Measurements from ENCODE around the gene SEC14L2. TPM values are rescaled to one million over a fixed set of nuclear protein-coding genes. Genes with fewer than 3 reads are reported as not detected.

Gene SEC14L2
- total and polyA plus RNA-seq, 2 donors (not counting 3 experiments of a cell fraction or from before 2014, with no cell fraction given), result 22.5 to 28.8 TPM

DNA sequence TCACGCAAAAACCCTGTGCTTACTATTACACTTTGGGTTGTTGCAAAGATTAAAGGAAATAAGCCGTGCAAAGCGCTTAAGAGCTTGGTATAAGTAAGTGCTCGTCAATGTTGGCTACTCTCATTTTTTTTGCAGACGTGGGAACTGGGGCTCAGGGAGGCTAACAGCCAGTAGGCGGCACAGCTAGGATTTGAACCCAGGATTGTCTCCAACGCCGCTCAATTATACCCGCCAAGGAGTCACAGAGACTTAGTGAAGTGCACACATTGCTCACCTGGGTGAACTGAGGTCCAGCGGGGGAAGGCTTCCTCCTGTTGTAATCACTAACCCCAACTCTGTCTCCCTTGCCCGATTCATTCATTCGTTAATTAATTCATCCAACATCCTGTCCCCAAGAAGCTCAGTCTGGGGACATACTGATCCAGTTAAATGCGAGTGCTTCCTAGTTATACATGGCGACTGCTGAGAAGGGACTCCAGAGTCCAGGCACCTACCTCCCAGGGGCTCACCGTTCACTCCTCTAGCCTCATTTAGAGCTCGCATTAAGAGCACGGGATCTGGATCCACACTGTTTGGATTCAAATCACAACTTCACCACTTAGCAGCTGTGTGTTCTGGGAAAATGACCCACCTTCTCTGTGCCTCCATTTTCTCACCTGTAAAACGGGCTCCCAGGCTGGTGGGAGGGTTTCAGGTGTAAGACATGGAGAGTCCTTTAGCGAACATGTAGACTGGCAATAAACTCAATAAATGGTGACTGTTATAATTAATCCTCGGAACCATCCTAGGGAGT lies 27.9 kb downstream of the SEC14L2 start:
- POLR2A ChIA-PET, result interaction anchor here (1.1 to 1.6 kb wide), 4 partner anchors 20 to 137 kb away, joined by 4 to 5 read pairs (median 4); partner anchors contain the start of gene SEC14L2

More for the DNA sequence above, 27.9 kb downstream of the SEC14L2 start:
- TF ChIP-seq, protein P1, sequence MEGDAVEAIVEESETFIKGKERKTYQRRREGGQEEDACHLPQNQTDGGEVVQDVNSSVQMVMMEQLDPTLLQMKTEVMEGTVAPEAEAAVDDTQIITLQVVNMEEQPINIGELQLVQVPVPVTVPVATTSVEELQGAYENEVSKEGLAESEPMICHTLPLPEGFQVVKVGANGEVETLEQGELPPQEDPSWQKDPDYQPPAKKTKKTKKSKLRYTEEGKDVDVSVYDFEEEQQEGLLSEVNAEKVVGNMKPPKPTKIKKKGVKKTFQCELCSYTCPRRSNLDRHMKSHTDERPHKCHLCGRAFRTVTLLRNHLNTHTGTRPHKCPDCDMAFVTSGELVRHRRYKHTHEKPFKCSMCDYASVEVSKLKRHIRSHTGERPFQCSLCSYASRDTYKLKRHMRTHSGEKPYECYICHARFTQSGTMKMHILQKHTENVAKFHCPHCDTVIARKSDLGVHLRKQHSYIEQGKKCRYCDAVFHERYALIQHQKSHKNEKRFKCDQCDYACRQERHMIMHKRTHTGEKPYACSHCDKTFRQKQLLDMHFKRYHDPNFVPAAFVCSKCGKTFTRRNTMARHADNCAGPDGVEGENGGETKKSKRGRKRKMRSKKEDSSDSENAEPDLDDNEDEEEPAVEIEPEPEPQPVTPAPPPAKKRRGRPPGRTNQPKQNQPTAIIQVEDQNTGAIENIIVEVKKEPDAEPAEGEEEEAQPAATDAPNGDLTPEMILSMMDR (IDR thresholded peaks at IDR 0.05; ENCODE audit: extremely low read depth in 1 of 2, insufficient read depth in 1 of 2, low read depth in 1 of 2, low read length in 2 of 2), result peak in 1 of 2 donors; percentile 5
- no peak for TF ChIP-seq GATA2 (IDR thresholded peaks at IDR 0.05; ENCODE audit: insufficient read depth, insufficient read length, low read depth, low read length)
- Histone ChIP-seq H3K4me1 (ENCODE audit: control insufficient read depth, extremely low read depth, insufficient read depth, low read length) (peaks cover 57% of the 10 kb centered on the region), H2AFZ (ENCODE audit: low read depth, low read length) (peak overlapping the region; percentile 12), H3K27ac (ENCODE audit: insufficient read depth, low read depth, low read length) (peak overlapping the region; percentile 61), H3K4me3 (replicated peaks in 1 of 3; ENCODE audit: insufficient read depth in 1 of 3, low read depth in 1 of 3, low read length in 3 of 3) (peak overlapping the region; percentile 2 to 37 (median 28)), H3K36me3 (ENCODE audit: control insufficient read depth in 2 of 2, extremely low read depth in 1 of 2, insufficient read depth in 2 of 2, low read length in 2 of 2) (peaks cover 0 to 7% of the 10 kb centered on the region in 2 experiments), H3K9me1 (replicated peaks; ENCODE audit: control insufficient read depth, extremely low read depth, insufficient read depth, low read length) (no peaks in the 10 kb centered on the region), H3K79me2 (ENCODE audit: control insufficient read depth, insufficient read depth, low read length) (peaks cover 2% of the 10 kb centered on the region), H3K27me3 (ENCODE audit: control insufficient read depth in 2 of 2, insufficient read depth in 2 of 2, low read length in 2 of 2) (no peaks in the 10 kb centered on the region), H3K9me3 (replicated peaks; ENCODE audit: control insufficient read depth, insufficient read depth, low read length) (no peaks in the 10 kb centered on the region), H4K20me1 (replicated peaks; ENCODE audit: control insufficient read depth, extremely low read depth, insufficient read depth, low read length) (no peaks in the 10 kb centered on the region), H3K9ac (replicated peaks; ENCODE audit: extremely low read depth, insufficient read depth, low read length) (peak overlapping the region; percentile 66), H3K4me2 (ENCODE audit: insufficient read depth, low read length) (peak overlapping the region; percentile 8)
- CTCF ChIA-PET, result interaction anchor here (0.7 to 4.9 kb wide), 15 partner anchors 9 to 330 kb away, joined by 3 to 58 read pairs (median 10); partner anchors contain the start of genes RNF215 and SEC14L2
- intact Hi-C loops (cut with micrococcal nuclease) (loop anchor here (10.0 kb wide), 2 partner anchors 180 to 1040 kb away; partner anchors contain the start of genes AP1B1 and TCN2), dilution Hi-C loops (cut with MboI; ENCODE audit: extremely low pct_ligation_motif_present, low sequenced_read_pairs) (no loop called here)
- FAIRE-seq (peak; percentile 28), DNase-seq (ENCODE audit: low read depth, low spot score) (no peak)
- BruUV-seq (replicated peaks), result no TSS peak

All from endothelial cell of umbilical vein (primary cell).